DMS 273 (cell line): ENCODE measurements around the gene FAT1.
"Not testable (repeated sequence)": the region's sequence is repeated elsewhere in the genome, so short reads cannot be mapped to it uniquely, and the experiment has no call there.

Experiments
- DNase-seq: peaks from one replicate; lab custom pipeline; 2025; ENCODE audit not compliant: unreplicated experiment; lab: John Stamatoyannopoulos, UW

Gene FAT1

DNA sequence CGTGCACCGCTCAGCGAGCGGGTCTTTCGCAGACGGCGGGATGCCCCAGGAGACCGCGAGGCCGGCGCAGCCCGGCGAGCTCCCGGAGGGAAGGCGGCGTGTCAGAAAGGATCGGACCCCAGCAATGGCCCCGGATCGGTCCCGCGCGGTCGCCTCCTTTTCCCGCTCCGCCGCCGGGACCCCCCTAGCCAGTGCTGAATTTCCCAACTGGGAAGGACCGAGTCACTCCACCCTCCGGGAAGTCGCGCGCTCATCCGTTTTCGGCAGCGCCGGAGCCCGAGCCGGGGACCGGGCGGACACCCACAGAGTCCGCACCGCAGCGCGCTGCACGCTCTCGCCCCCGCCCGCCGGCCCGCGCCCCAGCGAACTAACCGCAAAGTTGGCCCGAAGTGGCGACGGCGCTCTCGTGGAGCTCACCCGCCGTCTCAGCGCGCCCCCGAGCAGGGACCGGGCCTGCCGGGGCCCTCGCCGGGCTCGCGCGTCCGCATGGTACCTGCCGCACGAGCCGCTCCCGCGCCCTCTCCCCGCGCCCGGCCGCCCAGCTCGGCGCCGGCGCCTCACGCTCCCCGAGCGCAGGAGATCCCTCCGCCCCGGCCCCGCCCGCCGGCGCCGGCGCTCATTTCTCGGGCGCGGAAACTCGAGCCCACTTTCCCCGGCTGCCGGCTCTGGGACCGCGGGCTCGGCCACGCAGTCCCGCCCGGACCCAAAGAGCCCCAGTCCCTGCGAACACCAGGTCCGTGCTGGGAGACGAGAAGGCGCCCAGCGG is at the start of gene FAT1:
TSS of gene FAT1 (minus strand) at position 565 of the 766 bp plus-strand sequence. CDS start 14,029 bp downstream, outside the sequence.
- DNase-seq: peak; percentile 86

GRCh38 chr4:186772936-186773487 is 49.4 kb upstream of the FAT1 start:
- DNase-seq: no peak

DNA sequence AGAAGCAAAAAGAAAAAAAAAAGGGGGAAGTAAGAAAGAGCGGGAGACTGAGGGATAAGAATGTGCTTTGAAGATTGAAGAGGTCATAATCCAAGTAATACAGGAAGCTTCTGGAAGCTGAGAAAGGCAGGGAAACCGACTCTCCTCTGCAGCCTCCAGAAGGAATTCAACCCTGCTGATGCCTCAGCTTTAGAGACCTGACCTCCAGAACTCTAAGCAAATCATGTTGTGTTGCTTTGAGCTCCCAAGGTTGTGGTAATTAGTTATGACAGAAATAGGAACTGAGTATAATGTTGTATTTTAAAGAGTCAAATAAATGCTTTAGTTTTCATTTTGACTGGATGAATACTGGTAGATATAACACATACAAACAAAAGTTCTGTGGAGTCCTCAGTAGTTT is 48.0 kb upstream of the FAT1 start:
- no peak for DNase-seq

DNA sequence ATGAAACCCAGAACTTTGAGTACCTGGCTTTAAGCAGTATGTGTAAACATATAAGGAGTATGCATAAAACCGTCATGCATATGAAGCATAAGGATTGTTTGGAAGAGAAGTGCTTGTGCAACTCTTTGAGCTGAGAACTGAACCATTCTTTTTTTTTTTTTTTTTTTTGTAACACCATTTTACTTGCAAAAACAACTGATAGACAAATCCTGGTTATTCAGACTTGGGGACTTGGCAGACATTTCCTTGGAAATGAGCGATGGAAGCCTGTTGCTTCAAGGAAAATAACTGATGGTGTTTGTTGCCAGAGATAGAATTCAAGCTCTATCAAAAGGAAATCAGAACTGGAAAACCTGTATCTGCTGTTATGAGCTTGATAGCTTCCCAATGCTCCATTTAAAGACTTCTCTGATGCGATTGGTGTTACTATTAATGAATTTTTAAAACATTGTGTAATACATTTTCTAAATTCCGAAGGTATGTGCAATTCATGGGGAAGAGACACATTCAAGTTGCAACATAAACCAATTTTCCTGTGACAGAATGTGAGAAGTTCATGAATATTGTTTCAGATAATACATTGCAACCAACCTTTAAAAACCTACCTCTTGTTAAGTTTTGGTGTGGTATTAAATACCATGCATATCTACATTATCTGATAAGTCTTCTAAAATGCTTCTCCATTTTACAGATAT is 47.0 kb upstream of the FAT1 start:
- no peak for DNase-seq

GRCh38 chr4:186767794-186768193 is 44.1 kb upstream of the FAT1 start:
- DNase-seq: no peak

- DNase-seq: no peak
Measured at GRCh38 chr4:186765673-186766546, 42.3 kb upstream of the FAT1 start.

- DNase-seq: no peak
Measured at GRCh38 chr4:186765138-186765537, 41.5 kb upstream of the FAT1 start.

- no peak for DNase-seq
Measured at GRCh38 chr4:186764457-186764856, 40.8 kb upstream of the FAT1 start.

DNA sequence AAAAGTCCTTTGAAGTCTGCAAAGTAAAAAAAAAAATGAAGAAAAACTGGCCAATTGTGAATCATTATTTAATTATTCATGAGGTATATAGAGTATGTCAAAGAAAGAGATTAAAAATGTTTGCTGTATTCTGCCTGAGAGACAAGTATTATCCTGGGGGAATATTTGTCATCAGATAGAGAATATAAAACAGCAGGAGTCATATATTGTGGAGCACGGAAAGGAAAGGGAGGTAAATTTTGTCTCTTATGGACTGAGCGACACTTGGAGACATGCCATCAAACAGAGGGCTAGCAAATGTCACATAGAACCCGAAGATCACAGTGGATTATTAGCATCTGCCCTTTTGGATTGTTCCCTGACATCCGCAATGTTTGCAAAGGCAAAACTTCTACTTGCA is 39.2 kb upstream of the FAT1 start:
- DNase-seq: no peak

- no peak for DNase-seq
Measured at GRCh38 chr4:186762361-186762760, 38.7 kb upstream of the FAT1 start.

- DNase-seq: not testable (repeated sequence)
Measured at GRCh38 chr4:186761956-186762355, 38.3 kb upstream of the FAT1 start.

DNA sequence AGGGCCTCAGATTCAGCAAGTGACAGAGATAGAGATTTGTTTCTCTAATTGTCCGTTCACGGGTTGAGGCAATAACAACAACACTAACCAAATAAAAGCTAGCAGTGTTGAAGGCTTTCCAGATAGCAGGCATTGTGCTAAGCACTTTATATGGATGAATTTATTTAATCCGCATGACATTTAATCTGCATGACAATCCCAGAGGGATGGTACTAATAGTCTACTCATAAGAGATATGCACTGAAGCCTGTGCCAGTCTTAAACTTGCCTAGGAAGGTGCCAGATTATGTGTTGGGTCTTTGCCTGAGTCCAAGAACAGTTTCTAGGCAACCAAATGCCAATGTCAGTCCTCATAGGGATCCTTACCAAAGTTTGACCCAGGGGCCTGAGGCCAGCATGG is 37.7 kb upstream of the FAT1 start:
- no peak for DNase-seq

DNA sequence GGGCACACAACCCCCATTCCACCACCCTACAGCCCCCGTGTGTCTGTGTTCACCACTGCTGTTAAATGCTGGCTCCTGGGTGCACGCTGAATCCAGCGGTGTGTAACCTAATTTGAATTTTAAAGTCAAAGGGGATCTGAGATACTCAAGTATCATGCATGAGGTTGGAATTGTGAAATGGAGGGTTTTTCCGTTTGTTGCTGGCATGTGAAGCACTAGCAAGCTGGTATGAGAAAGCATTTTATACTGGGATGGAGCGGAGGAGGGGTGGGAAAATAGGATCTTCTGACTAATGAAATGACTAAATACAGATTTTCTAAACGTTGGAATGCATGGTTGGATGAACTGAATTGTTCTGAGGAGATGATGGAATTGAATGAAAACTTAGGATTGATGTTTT is 36.9 kb upstream of the FAT1 start:
- DNase-seq: no peak

DNA sequence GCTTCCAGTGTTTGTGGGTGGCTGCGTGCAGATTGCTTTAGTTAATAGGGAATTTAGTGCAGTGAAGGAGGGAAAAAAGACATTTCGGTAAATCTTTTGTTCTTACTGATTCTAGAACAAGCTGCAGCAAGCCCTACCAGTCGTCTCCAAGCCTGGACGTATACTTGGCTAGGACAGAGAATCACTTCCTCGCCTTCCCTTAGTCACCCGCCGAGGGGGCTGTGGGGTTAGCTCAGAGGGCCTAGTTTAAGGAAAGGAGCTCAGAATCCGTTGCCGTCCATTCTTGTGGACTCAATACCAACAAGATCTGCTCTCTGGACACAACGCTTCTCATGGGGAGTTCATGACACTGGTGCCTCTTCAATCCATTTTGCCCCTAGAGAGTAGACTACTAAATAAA is 36.3 kb upstream of the FAT1 start:
- no peak for DNase-seq

DNA sequence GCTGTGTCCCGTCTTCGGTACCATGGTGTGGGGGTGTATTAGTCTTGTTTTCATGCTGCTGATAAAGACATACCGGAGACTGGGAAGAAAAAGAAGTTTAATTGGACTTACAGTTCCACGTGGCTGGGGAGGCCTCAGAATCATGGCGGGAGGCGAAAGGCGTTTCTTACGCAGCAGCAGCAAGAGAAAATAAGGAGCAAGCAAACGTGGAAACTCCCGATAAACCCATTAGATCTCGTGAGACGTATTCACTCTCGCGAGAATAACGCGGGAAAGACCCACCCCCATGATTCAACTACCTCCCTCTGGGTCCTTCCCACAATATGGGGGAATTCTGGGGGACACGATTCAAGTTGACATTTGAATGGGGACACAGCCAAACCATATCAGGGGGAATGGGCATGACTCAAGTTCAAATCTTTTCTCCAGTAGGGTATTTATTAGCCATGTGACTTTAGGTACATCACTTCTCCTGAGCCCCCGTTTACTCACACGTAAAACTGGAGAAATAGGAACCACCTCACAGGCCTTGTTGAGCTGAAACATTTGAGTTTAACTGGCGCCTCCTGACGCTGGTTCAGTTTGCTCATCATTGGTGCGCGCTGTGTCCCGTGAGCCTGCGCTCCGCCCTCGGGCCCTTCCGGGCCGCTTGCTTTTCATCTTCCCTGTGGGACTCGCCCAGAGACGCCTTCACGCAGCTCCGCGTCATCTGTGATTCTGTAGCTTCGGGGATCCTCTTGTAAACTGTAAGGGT is 35.5 kb upstream of the FAT1 start:
- no peak for DNase-seq

- DNase-seq: peak; percentile 25
Measured at GRCh38 chr4:186757696-186758355, 34.2 kb upstream of the FAT1 start.

DNA sequence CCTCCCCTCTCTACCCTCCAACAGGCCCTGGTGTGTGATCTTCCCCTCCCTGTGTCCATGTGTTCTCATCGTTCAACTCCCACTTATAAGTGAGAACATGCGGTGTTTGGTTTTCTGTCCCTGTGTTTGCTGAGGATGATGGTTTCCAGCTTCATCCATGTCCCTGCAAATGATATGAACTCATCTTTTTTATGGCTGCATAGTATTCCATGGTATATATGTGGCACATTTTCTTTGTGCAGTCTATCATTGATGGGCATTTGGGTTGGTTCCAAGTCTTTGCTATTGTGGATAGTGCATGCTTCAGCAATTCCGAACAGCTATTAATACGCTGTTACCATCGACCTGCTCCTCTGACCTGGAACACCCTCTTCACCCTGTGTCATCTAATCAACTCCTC is 32.9 kb upstream of the FAT1 start:
- DNase-seq: not testable (repeated sequence)

GRCh38 chr4:186755550-186756519 is 32.2 kb upstream of the FAT1 start:
- DNase-seq: no peak

DNA sequence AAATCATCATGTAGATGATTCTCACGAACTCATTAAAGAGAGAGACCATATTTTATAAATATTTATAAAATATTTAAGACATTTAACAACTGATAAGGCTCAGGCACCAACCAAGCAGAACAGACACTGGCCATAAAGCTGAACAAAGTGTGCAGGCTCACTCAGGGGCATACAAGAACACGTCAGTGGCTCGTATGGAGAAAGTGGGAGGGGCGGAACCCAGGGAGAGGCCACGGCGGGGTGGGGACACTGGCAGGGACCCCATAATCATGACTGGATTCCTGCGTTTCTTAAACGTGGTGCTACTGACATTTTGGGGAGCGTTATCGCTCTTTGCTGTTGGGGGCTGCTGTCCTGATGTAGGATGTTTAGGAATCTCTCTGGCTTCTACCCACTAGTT is 31.3 kb upstream of the FAT1 start:
- no peak for DNase-seq
